HCT116 (cell line): Measurements from ENCODE around the gene TWIST2.

Source experiments
- ATF3 ChIP-seq: IDR thresholded peaks from 2 replicates; pipeline ENCODE4 v1.6.1; 2012
- EGR1 ChIP-seq: IDR thresholded peaks from 2 replicates; pipeline ENCODE4 v1.6.1; 2012; ENCODE audit warnings: low read depth
- MAX ChIP-seq: IDR thresholded peaks from 2 replicates; pipeline ENCODE4 v1.6.1; 2012
- POLR2AphosphoS5 ChIP-seq: IDR thresholded peaks from 2 replicates; pipeline ENCODE4 v1.6.1; 2011; ENCODE audit warnings: mild to moderate bottlenecking, low read depth, low read length, moderate library complexity
- RAD21 ChIP-seq: IDR thresholded peaks from 2 replicates; pipeline ENCODE4 v1.6.1; 2012; ENCODE audit warnings: low read depth, mild to moderate bottlenecking
- TF ChIP-seq, protein P1 (sequence below), 3 experiments: fragments of 200-600 bp in 1 of 3; sonication (generic) in 1 of 3; IDR thresholded peaks in 2 of 3; conservative IDR thresholded peaks in 1 of 3; 2 replicates each; pipeline ENCODE4 v1.5.1; 2012 to 2017; ENCODE audit warnings: low read depth in 2 of 3, low read length in 2 of 3, antibody characterized with exemption in 1 of 3, borderline replicate concordance in 1 of 3, control low read depth in 1 of 3, mild to moderate bottlenecking in 1 of 3, mixed read lengths in 1 of 3, mixed run types in 1 of 3, moderate library complexity in 1 of 3; ENCODE audit not compliant: insufficient read depth in 1 of 3

- TF ChIP-seq, protein P1, sequence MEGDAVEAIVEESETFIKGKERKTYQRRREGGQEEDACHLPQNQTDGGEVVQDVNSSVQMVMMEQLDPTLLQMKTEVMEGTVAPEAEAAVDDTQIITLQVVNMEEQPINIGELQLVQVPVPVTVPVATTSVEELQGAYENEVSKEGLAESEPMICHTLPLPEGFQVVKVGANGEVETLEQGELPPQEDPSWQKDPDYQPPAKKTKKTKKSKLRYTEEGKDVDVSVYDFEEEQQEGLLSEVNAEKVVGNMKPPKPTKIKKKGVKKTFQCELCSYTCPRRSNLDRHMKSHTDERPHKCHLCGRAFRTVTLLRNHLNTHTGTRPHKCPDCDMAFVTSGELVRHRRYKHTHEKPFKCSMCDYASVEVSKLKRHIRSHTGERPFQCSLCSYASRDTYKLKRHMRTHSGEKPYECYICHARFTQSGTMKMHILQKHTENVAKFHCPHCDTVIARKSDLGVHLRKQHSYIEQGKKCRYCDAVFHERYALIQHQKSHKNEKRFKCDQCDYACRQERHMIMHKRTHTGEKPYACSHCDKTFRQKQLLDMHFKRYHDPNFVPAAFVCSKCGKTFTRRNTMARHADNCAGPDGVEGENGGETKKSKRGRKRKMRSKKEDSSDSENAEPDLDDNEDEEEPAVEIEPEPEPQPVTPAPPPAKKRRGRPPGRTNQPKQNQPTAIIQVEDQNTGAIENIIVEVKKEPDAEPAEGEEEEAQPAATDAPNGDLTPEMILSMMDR (IDR thresholded peaks at IDR 0.05 in 2 of 3, conservative IDR thresholded peaks at IDR 0.05 in 1 of 3; ENCODE audit: borderline replicate concordance in 1 of 3, insufficient read depth in 1 of 3, low read depth in 2 of 3, low read length in 2 of 3), result no peak
- TF ChIP-seq POLR2AphosphoS5 (no peak), ATF3 (no peak), MAX (no peak), RAD21 (no peak), EGR1 (no peak)
These were observed 101.9 kb downstream of the TWIST2 start for GRCh38 chr2:238949710-238950345.
